Lower lobe of right lung (tissue), 2 donors: ENCODE measurements around the gene TERT. TPM values are rescaled to one million over a fixed set of nuclear protein-coding genes. Genes with fewer than 3 reads are reported as not detected.

ENCODE experiments used
- ATAC-seq, 2 donors: fragments of 200-7000 bp; cut with Tn5 transposase; one replicate each; pipeline ENCODE4 v1.9.1; 2020 to 2022; ENCODE audit warnings: mild to moderate bottlenecking in 2 of 2, moderate library complexity in 2 of 2
- DNase-seq: peaks from one replicate; pipeline ENCODE4 v3.0.0-alpha.2; 2020
- H3K27ac ChIP-seq: fragments of 200-600 bp; one replicate; pipeline ENCODE4 v1.8.0; 2022
- H3K27me3 ChIP-seq: fragments of 200-600 bp; one replicate; pipeline ENCODE4 v1.8.0; 2022; ENCODE audit warnings: low read depth
- H3K36me3 ChIP-seq: fragments of 200-600 bp; one replicate; pipeline ENCODE4 v1.8.0; 2022; ENCODE audit warnings: mild to moderate bottlenecking
- H3K4me1 ChIP-seq: fragments of 200-600 bp; one replicate; pipeline ENCODE4 v1.8.0; 2022
- H3K4me3 ChIP-seq: fragments of 200-600 bp; one replicate; pipeline ENCODE4 v1.8.0; 2022; ENCODE audit warnings: mild to moderate bottlenecking
- H3K9me3 ChIP-seq: fragments of 200-600 bp; one replicate; pipeline ENCODE4 v1.8.0; 2022
- CTCF ChIP-seq: fragments of 200-600 bp; IDR thresholded peaks from one replicate; pipeline ENCODE4 v1.8.0; 2022; ENCODE audit warnings: antibody characterized with exemption, mild to moderate bottlenecking
- intact Hi-C: fragments of 100-400 bp; cut with DNase I; formaldehyde crosslinking; loops from one replicate; pipeline ENCODE4 v1.11.0; 2022
- total RNA-seq: library from RNA; stranded (reverse); fragmentation: NEBNext Ultra II Directional; extraction: Animal tissue kit (Norgen Biotek cat#: 25700); gene quantifications from one replicate; pipeline ENCODE4 v1.2.1, GENCODE V29; 2021
- donor health status: DM: no; HTN: yes; CAD: no; lungs with severe emphysema.

Gene TERT
- total RNA-seq, 1 donor from 2014 or later: not detected

GRCh38 chr5:1274471-1274870 is 20.4 kb downstream of the TERT start:
- intact Hi-C loops: no loop called here
- TF ChIP-seq CTCF: no peak
- H3K9me3 ChIP-seq: no peaks in the 10 kb centered on the region
- ATAC-seq (no peak), DNase-seq (no peak)
- H3K4me1 ChIP-seq: no peaks in the 10 kb centered on the region
- no peaks in the 10 kb centered on the region for H3K36me3 ChIP-seq
- no peak overlapping the region for H3K4me3 ChIP-seq
- H3K27ac ChIP-seq: no peak overlapping the region
- no peaks in the 10 kb centered on the region for H3K27me3 ChIP-seq

- Histone ChIP-seq H3K4me1 (no peaks in the 10 kb centered on the region), H3K9me3 (no peaks in the 10 kb centered on the region), H3K27ac (no peak overlapping the region), H3K4me3 (no peak overlapping the region), H3K36me3 (no peaks in the 10 kb centered on the region), H3K27me3 (no peaks in the 10 kb centered on the region)
- intact Hi-C loops: no loop called here
- TF ChIP-seq CTCF: no peak
- DNase-seq (no peak), ATAC-seq (no peak)
Observed at GRCh38 chr5:1273745-1274144, 21.1 kb downstream of the TERT start.

GRCh38 chr5:1272201-1272600 is 22.7 kb downstream of the TERT start:
- DNase-seq (no peak), ATAC-seq (no peak)
- intact Hi-C loops: no loop called here
- H3K9me3 ChIP-seq: no peaks in the 10 kb centered on the region
- TF ChIP-seq CTCF: no peak
- H3K27ac ChIP-seq: no peak overlapping the region
- no peaks in the 10 kb centered on the region for H3K4me1 ChIP-seq
- no peak overlapping the region for H3K4me3 ChIP-seq
- no peaks in the 10 kb centered on the region for H3K27me3 ChIP-seq
- H3K36me3 ChIP-seq: no peaks in the 10 kb centered on the region

- intact Hi-C loops: no loop called here
- Histone ChIP-seq H3K4me1 (no peaks in the 10 kb centered on the region), H3K36me3 (no peaks in the 10 kb centered on the region), H3K9me3 (no peaks in the 10 kb centered on the region), H3K27me3 (no peaks in the 10 kb centered on the region), H3K27ac (no peak overlapping the region), H3K4me3 (no peak overlapping the region)
- no peak for TF ChIP-seq CTCF
- no peak for DNase-seq
- peak in 1 of 2 donors; percentile 33 for ATAC-seq
Observed at GRCh38 chr5:1270933-1271914, 23.6 kb downstream of the TERT start.

- H3K27me3 ChIP-seq: no peaks in the 10 kb centered on the region
- no peak overlapping the region for H3K4me3 ChIP-seq
- no peak for ATAC-seq
- no peaks in the 10 kb centered on the region for H3K9me3 ChIP-seq
- no peaks in the 10 kb centered on the region for H3K36me3 ChIP-seq
- no peak for DNase-seq
- H3K4me1 ChIP-seq: no peaks in the 10 kb centered on the region
- intact Hi-C loops: no loop called here
- H3K27ac ChIP-seq: no peak overlapping the region
- no peak for TF ChIP-seq CTCF
Observed at GRCh38 chr5:1270426-1270825, 24.4 kb downstream of the TERT start.
